ENCODE measurements around the gene SPATA33. TPM values are rescaled to one million over a fixed set of nuclear protein-coding genes. Genes with fewer than 3 reads are reported as not detected.
"Not testable (repeated sequence)": the region's sequence is repeated elsewhere in the genome, so short reads cannot be mapped to it uniquely, and the experiment has no call there.

SPATA33 gene
- total RNA-seq, 2 experiments from 2014 or later: 4.4 to 7.1 TPM

GRCh38 chr16:89633064-89633631 is 24.5 kb upstream of the SPATA33 start:
- H3K36me3 Mint-ChIP-seq (ENCODE audit: low read depth): no peaks in the 10 kb centered on the region

DNA sequence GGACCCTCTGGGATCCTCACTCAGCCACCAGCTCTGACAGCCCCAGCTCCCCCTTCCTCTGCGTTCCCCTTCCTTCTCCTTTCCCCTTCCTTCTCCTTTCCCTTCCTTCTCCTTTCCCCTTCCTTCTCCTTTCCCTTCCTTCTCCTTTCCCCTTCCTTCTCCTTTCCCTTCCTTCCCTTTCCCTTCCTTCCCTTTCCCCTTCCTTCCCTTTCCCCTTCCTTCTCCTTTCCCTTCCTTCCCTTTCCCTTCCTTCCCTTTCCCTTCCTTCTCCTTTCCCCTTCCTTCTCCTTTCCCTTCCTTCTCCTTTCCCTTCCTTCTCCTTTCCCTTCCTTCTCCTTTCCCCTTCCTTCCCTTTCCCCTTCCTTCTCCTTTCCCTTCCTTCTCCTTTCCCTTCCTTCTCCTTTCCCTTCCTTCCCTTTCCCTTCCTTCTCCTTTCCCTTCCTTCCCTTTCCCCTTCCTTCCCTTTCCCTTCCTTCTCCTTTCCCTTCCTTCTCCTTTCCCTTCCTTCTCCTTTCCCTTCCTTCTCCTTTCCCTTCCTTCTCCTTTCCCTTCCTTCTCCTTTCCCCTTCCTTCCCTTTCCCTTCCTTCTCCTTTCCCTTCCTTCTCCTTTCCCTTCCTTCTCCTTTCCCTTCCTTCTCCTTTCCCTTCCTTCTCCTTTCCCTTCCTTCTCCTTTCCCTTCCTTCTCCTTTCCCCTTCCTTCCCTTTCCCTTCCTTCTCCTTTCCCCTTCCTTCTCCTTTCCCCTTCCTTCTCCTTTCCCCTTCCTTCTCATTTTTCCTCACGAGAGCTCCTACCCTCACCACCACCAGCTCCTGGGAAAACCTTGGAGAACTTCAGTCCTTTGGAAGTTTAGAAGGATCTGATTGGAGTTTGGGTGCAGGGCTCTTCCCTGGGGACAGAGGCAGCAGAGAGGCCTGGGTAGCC is 22.9 kb upstream of the SPATA33 start:
- H3K4me1 ChIP-seq (ENCODE audit: insufficient read depth, low read length); POLR2A ChIA-PET: not testable (repeated sequence)

More at GRCh38 chr16:89633064-89633631, 24.5 kb upstream of the SPATA33 start:
- intact Hi-C loops (cut with DNase I, micrococcal nuclease): no loop called here
- no peaks in the 10 kb centered on the region for H3K27me3 Mint-ChIP-seq
- no peak overlapping the region for H3K4me3 Mint-ChIP-seq
- no peak for DNase-seq
- Histone ChIP-seq H3K36me3 (ENCODE audit: insufficient read depth, low read length) (no peaks in the 10 kb centered on the region), H3K27ac (ENCODE audit: low read depth in 1 of 2, low read length in 2 of 2) (no peak overlapping the region), H3K4me3 (ENCODE audit: low read length) (no peak overlapping the region), H3K9me3 (ENCODE audit: control insufficient read depth in 1 of 2, insufficient read depth in 1 of 2, low read length in 2 of 2) (peaks cover 0 to 11% of the 10 kb centered on the region in 2 experiments), H3K27me3 (ENCODE audit: control insufficient read depth in 1 of 2, insufficient read depth in 2 of 2, low read length in 2 of 2) (peaks cover 0 to 9% of the 10 kb centered on the region in 2 experiments), H3K4me1 (ENCODE audit: insufficient read depth, low read length) (no peaks in the 10 kb centered on the region)
- TF ChIP-seq, protein P1, sequence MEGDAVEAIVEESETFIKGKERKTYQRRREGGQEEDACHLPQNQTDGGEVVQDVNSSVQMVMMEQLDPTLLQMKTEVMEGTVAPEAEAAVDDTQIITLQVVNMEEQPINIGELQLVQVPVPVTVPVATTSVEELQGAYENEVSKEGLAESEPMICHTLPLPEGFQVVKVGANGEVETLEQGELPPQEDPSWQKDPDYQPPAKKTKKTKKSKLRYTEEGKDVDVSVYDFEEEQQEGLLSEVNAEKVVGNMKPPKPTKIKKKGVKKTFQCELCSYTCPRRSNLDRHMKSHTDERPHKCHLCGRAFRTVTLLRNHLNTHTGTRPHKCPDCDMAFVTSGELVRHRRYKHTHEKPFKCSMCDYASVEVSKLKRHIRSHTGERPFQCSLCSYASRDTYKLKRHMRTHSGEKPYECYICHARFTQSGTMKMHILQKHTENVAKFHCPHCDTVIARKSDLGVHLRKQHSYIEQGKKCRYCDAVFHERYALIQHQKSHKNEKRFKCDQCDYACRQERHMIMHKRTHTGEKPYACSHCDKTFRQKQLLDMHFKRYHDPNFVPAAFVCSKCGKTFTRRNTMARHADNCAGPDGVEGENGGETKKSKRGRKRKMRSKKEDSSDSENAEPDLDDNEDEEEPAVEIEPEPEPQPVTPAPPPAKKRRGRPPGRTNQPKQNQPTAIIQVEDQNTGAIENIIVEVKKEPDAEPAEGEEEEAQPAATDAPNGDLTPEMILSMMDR (IDR thresholded peaks at IDR 0.05): no peak
- POLR2A ChIA-PET: no interaction called here
- CTCF ChIA-PET: no interaction called here
- no peak for ATAC-seq (ENCODE audit: poor library complexity)
- H3K9me3 Mint-ChIP-seq: no peaks in the 10 kb centered on the region
- no peaks in the 10 kb centered on the region for H3K4me1 Mint-ChIP-seq (ENCODE audit: low read depth)
- H3K27ac Mint-ChIP-seq: no peak overlapping the region

GRCh38 chr16:89636663-89637062 is 21.0 kb upstream of the SPATA33 start:
- ChIA-PET POLR2A (no interaction called here), CTCF (no interaction called here)
- ATAC-seq (ENCODE audit: poor library complexity): no peak
- Histone ChIP-seq H3K36me3 (ENCODE audit: insufficient read depth, low read length) (no peaks in the 10 kb centered on the region), H3K27me3 (ENCODE audit: control insufficient read depth in 1 of 2, insufficient read depth in 2 of 2, low read length in 2 of 2) (peaks cover 0 to 9% of the 10 kb centered on the region in 2 experiments), H3K4me1 (ENCODE audit: insufficient read depth, low read length) (peaks cover 13% of the 10 kb centered on the region), H3K4me3 (ENCODE audit: low read length) (no peak overlapping the region), H3K9me3 (ENCODE audit: control insufficient read depth in 1 of 2, insufficient read depth in 1 of 2, low read length in 2 of 2) (no peaks in the 10 kb centered on the region), H3K27ac (ENCODE audit: low read depth in 1 of 2, low read length in 2 of 2) (no peak overlapping the region)
- TF ChIP-seq, protein P1 (IDR thresholded peaks at IDR 0.05): no peak
- no peak for DNase-seq
- Mint-ChIP-seq H3K27me3 (no peaks in the 10 kb centered on the region), H3K9me3 (no peaks in the 10 kb centered on the region), H3K4me1 (ENCODE audit: low read depth) (peaks cover 11% of the 10 kb centered on the region), H3K27ac (no peak overlapping the region), H3K36me3 (ENCODE audit: low read depth) (no peaks in the 10 kb centered on the region), H3K4me3 (no peak overlapping the region)
- intact Hi-C loops (cut with DNase I, micrococcal nuclease): no loop called here

More for the DNA sequence above, 22.9 kb upstream of the SPATA33 start:
- H3K9me3 ChIP-seq (ENCODE audit: control insufficient read depth in 1 of 2, insufficient read depth in 1 of 2, low read length in 2 of 2); H3K36me3 ChIP-seq (ENCODE audit: insufficient read depth, low read length); H3K27me3 Mint-ChIP-seq; H3K36me3 Mint-ChIP-seq (ENCODE audit: low read depth); H3K27ac Mint-ChIP-seq; DNase-seq; H3K9me3 Mint-ChIP-seq; H3K27me3 ChIP-seq (ENCODE audit: control insufficient read depth in 1 of 2, insufficient read depth in 2 of 2, low read length in 2 of 2); CTCF ChIA-PET; H3K4me3 ChIP-seq (ENCODE audit: low read length); H3K4me3 Mint-ChIP-seq; H3K27ac ChIP-seq (ENCODE audit: low read depth in 1 of 2, low read length in 2 of 2); intact Hi-C loops (cut with DNase I, micrococcal nuclease); ATAC-seq (ENCODE audit: poor library complexity); H3K4me1 Mint-ChIP-seq (ENCODE audit: low read depth): not testable (repeated sequence)
